Stimulated activated naive CD8-positive, alpha-beta T cell treated with anti-CD3 and anti-CD28 coated beads, Interleukin-15, Interleukin-2, amounts not matched to agents 100 ng/mL and 50 ng/mL, for 24 hours (primary cell): ENCODE data around the gene TOP3B.
A peak's percentile ranks its signal among the peaks of the same experiment; 100 is the strongest.

Source experiments
- H3K27ac Mint-ChIP-seq: one replicate; pipeline ENCODE4 v1.8.0; 2021; ENCODE audit warnings: mild to moderate bottlenecking, mixed read lengths
- H3K27me3 Mint-ChIP-seq: one replicate; pipeline ENCODE4 v1.8.0; 2021; ENCODE audit warnings: mixed read lengths
- H3K36me3 Mint-ChIP-seq: one replicate; pipeline ENCODE4 v1.8.0; 2021; ENCODE audit warnings: low read depth, mixed read lengths
- H3K4me1 Mint-ChIP-seq: one replicate; pipeline ENCODE4 v1.8.0; 2021; ENCODE audit warnings: low read depth, mixed read lengths
- H3K4me3 Mint-ChIP-seq: one replicate; pipeline ENCODE4 v1.8.0; 2021; ENCODE audit warnings: mild to moderate bottlenecking, mixed read lengths
- H3K9me3 Mint-ChIP-seq: one replicate; pipeline ENCODE4 v1.8.0; 2021; ENCODE audit warnings: mixed read lengths

TOP3B gene

DNA sequence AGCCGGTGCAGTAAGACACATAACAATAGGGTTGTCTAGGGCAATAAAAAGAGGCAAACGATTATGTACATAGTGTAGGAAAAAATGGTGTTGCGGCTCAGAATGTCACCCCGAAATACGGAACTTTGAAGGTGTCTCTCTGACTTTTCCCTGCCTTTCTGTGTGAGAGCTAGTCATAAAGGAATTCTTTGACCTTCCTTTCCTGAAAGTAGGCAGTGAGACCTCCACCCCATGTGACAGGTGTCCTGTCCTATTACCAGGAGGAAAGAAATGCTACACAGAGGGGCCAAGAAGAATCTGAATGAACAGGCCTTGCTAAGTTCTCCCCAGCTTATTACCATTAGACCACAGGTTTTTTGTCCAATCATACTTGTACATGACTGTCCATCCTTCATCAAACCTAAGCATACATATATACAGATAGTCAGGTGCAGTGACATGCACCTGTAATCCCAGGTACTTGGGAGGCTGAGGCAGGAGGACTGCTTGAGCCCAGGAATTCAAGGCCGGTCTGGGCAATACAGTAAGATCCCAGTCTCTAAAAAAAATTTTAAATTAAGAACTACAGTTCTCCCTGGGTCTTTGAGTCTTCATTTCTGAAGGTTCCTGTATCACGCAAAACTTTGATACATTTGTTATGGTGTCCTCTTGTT is 16.1 kb upstream of the TOP3B start:
- H3K4me3 Mint-ChIP-seq = no peak overlapping the region
- H3K27me3 Mint-ChIP-seq = peaks cover 12% of the 10 kb centered on the region
- no peaks in the 10 kb centered on the region for H3K9me3 Mint-ChIP-seq
- H3K4me1 Mint-ChIP-seq = no peaks in the 10 kb centered on the region
- H3K36me3 Mint-ChIP-seq = no peaks in the 10 kb centered on the region
- H3K27ac Mint-ChIP-seq = no peak overlapping the region

DNA sequence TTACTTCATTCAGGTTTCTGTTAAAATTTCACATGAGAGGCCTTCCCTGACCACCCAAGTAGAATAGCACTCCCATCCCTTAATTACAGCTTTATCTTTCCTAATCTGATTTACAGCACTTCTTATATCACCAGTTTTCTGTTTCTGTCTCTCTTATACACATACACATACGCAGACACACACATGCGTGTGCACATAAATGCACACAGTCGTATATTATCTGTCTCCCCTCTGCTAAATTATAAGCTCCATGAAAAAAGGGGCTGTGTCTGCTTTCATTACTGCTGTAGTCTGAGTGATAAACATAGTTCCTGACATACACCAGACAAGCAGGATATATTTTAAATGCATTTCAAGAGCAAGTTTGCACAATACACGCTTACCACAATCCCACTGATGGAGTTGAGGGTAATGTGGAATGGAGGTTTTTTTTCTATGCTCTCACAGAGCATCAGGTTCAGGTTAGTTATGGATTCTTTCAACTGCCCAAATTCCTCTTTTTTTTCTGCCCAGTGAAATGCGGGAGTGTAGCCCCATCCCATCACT is 13.7 kb upstream of the TOP3B start:
- H3K9me3 Mint-ChIP-seq = no peaks in the 10 kb centered on the region
- no peak overlapping the region for H3K27ac Mint-ChIP-seq
- H3K4me3 Mint-ChIP-seq = no peak overlapping the region
- no peaks in the 10 kb centered on the region for H3K4me1 Mint-ChIP-seq
- H3K27me3 Mint-ChIP-seq = peaks cover 8% of the 10 kb centered on the region
- H3K36me3 Mint-ChIP-seq = no peaks in the 10 kb centered on the region

DNA sequence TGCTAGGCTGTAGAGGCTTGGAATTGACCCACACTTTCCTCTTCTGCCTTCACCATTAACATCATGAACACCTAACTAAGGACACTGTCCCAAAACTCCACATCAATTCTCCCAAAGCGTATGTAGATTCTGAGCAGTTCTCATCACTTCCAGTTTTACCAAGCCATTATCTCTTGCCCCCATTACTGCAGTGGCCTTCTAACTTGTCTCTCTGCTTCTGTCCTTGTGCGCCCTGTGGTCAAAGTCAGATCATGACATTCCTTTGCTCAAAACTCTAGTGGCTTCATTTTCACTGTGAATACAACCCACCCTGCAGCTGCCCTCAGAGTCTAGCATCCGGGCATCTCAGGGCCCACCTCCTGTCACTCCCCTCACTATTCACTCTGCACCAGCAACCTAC is 13.1 kb upstream of the TOP3B start:
- H3K27ac Mint-ChIP-seq = no peak overlapping the region

DNA sequence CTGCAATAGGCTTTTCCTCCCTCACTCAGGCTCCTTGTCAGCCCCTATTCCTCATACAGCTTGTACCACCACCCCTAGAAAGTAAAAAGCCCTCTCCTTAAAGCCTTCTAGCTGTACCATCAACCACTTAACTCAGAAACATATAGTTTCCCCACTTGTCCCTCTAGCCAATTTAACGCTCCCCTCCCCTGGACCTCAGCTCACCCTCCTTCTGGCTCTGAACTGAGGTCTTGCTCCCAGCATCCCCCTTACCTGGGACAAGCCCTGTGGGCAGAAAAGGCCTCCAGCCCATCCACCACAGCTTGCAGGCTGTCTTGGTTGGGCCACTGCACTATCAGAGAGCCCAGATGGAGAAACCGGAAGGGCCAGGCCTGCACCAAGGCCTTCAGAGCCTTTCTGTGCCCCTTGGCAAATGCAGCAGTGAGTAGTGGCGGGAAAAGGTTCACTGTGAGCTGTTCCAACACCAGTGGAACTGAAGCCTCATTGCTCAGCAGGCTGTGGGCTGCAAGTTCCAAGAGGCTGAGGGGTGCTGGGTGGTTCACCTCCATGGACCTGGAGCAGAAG is 12.4 kb upstream of the TOP3B start:
- Mint-ChIP-seq H3K27me3 (no peaks in the 10 kb centered on the region), H3K36me3 (no peaks in the 10 kb centered on the region), H3K27ac (no peak overlapping the region), H3K4me1 (no peaks in the 10 kb centered on the region), H3K4me3 (no peak overlapping the region), H3K9me3 (no peaks in the 10 kb centered on the region)

More for the DNA sequence above, 13.1 kb upstream of the TOP3B start:
- no peaks in the 10 kb centered on the region for H3K9me3 Mint-ChIP-seq
- no peak overlapping the region for H3K4me3 Mint-ChIP-seq
- no peaks in the 10 kb centered on the region for H3K36me3 Mint-ChIP-seq
- H3K4me1 Mint-ChIP-seq = no peaks in the 10 kb centered on the region
- peaks cover 5% of the 10 kb centered on the region for H3K27me3 Mint-ChIP-seq

DNA sequence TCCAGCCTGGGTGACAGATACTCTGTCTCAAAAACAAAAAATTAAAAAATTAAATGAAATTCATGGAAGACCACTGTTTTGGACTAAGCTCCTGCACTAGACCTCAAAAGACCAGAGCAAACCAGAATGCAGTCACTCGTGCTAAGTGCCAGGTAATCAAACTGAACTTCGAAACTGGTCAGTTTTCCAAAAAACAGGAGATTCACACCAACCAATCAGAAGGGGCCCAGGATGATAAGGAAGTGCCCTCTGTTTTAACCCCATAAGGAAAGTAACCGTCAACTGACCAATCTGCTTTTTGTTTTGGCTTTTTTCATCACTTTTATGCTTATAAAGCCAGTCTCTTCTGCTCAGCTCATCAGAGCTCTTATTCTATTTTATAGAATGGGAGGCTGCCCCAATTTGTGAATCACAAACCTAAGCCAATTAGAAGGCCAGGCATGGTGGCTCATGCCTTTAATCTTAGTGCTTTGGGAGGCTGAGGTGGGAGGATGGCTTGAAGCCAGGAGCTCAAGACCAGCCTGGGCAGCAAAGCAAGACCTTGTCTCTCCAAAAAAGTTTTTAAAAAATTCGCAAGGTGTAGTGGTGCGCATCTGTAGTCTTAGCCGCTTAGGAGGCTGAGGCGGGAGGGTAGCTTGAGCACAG is 10.1 kb upstream of the TOP3B start:
- no peaks in the 10 kb centered on the region for H3K36me3 Mint-ChIP-seq
- no peak overlapping the region for H3K27ac Mint-ChIP-seq
- no peak overlapping the region for H3K4me3 Mint-ChIP-seq
- no peaks in the 10 kb centered on the region for H3K9me3 Mint-ChIP-seq
- no peaks in the 10 kb centered on the region for H3K4me1 Mint-ChIP-seq
- no peaks in the 10 kb centered on the region for H3K27me3 Mint-ChIP-seq

DNA sequence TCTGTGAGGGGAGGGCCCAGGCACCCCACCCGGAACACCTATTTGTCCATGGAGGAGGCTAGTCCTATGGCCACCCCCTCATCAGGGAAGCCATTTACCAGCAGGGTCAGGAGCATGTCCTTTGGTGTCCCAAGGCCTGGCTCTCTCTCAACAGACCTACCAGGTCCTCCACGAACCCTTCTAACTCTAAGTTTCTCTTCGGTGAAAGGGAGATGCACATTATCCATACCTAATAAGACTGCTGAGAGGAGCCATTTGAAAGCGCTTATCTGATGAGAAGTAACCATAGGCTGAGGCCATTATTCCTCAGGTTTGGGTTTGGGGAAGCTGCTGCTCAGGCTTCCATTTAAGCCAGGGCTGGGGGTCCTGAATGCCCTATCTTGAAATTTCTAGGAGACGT is 9.2 kb upstream of the TOP3B start:
- Mint-ChIP-seq H3K27me3 (no peaks in the 10 kb centered on the region), H3K27ac (no peak overlapping the region), H3K36me3 (no peaks in the 10 kb centered on the region), H3K4me1 (no peaks in the 10 kb centered on the region), H3K9me3 (no peaks in the 10 kb centered on the region), H3K4me3 (no peak overlapping the region)

DNA sequence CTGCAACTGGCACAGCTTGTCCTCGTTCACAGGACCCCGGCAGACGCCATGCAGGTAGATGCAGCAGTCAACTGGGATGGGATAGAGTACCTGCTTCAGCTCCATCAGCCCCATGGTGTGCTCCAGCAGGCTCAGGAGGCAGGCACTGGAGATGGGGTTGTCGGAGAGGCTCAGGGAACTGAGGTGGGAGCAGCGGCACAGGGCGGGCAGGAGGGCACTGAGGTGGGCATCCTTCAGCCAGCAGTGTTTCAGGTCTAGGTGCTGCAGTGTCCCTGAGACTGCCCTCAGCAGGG is 8.7 kb upstream of the TOP3B start:
- H3K27ac Mint-ChIP-seq = no peak overlapping the region
- H3K4me3 Mint-ChIP-seq = no peak overlapping the region
- H3K9me3 Mint-ChIP-seq = no peaks in the 10 kb centered on the region
- H3K36me3 Mint-ChIP-seq = no peaks in the 10 kb centered on the region
- H3K4me1 Mint-ChIP-seq = no peaks in the 10 kb centered on the region
- H3K27me3 Mint-ChIP-seq = no peaks in the 10 kb centered on the region

DNA sequence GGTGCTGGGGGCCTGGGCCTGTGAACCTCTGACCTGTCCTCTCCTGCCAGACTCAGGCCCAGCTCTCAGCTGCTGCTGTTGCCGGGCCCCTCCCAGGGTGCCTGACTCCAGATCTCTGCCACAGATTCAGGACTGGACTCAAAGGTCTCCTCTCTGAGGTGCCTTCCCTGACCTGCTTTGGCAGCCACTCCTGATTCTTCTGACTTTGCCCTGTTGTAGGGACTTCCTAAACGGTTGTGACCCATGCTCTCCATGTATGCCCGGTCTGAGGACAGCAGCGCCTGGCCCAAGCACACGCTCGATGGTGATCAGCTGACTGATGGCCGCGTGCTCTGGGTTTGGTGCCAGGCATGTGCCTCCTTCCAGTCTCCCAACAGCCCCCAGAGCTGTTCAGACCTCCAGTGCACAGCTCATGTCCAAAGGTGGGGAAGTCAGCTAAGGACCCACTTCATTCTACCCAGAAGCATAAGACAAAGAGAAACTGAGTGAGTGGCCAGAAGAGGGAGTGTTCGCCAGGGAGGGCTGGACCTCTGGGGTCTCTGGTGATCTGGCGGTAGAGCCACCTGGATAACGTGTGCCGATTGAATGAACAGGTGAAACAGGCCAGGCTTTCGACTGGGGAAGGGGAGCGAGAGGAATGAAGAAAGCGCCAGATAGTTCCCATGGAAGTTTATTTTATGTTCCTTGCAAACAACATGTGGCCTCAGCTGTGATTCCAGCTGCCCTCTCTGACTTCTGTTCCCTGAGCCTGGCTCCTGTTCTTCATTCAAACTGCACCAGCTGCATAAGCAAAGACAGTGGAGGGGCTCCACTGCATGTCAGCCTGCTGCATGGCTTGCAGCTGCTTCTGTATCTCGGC is 8.1 kb upstream of the TOP3B start:
- H3K4me1 Mint-ChIP-seq = no peaks in the 10 kb centered on the region
- H3K27me3 Mint-ChIP-seq = no peaks in the 10 kb centered on the region
- no peaks in the 10 kb centered on the region for H3K36me3 Mint-ChIP-seq
- H3K4me3 Mint-ChIP-seq = no peak overlapping the region
- H3K27ac Mint-ChIP-seq = no peak overlapping the region
- no peaks in the 10 kb centered on the region for H3K9me3 Mint-ChIP-seq

DNA sequence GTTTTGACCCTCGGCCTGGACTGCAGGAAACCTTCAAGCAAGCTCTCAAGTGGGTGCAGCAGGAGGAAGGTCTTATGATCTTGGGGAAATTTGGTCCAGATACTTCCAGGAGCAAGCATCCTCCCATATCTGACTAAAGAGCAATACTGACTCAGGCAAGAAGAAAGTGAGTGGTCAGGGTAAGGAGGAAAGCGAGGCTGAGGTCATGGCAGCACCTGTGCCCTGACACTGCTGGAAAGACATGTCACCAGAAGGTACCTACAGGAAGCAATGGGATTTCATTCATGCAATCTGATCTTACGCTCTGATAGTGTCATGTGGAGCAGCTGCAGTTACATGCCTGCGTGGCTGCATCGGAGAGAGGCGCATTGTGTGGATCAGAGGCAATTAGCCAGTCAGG is 6.5 kb upstream of the TOP3B start:
- H3K9me3 Mint-ChIP-seq = no peaks in the 10 kb centered on the region
- H3K4me1 Mint-ChIP-seq = no peaks in the 10 kb centered on the region
- no peaks in the 10 kb centered on the region for H3K27me3 Mint-ChIP-seq
- no peaks in the 10 kb centered on the region for H3K36me3 Mint-ChIP-seq
- no peak overlapping the region for H3K4me3 Mint-ChIP-seq
- no peak overlapping the region for H3K27ac Mint-ChIP-seq

DNA sequence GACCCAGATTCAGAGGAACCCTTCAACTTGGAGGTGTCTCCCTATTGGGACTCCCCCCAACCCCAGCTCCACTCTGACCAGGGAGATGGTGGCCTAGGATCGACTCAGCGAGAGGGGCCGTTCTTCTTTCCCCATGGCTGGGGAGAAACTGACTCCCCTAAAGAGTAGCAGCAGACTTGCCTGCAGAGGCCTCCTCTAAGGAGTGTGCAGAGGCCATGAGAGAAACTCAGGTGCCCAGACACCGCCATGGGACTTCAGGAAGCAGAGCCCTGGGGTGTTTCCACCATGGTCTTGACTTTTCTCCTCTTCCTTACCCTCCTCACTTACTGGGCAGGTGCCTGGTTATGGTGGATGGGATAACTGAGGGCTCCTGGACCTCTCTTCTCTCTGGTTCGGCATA is 2.6 kb upstream of the TOP3B start:
- Mint-ChIP-seq H3K27me3 (no peaks in the 10 kb centered on the region), H3K36me3 (no peaks in the 10 kb centered on the region), H3K4me3 (no peak overlapping the region), H3K9me3 (no peaks in the 10 kb centered on the region), H3K27ac (no peak overlapping the region), H3K4me1 (peaks cover 24% of the 10 kb centered on the region)

DNA sequence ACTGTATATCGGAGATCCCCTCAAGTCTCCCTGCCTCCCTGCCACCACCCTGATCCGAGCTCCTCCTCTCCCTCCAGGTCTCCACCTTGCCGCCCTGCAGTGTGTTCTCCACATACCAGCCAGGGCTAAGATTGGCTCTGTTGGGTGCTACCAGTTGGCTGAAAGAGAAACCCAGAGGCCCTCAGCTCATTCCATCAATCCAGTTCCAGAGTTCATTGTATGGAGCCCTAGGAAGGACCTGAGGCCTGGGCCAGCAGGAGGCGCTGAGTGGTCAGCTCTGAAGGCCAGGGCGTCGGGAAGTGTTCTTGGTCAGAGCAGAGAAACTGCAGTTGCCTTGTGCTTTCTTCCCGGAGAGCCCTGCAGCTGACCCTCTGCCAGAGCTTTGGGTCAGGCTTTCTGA is 2.2 kb upstream of the TOP3B start:
- H3K4me1 Mint-ChIP-seq = peaks cover 27% of the 10 kb centered on the region
- no peaks in the 10 kb centered on the region for H3K36me3 Mint-ChIP-seq
- H3K27ac Mint-ChIP-seq = no peak overlapping the region
- H3K27me3 Mint-ChIP-seq = no peaks in the 10 kb centered on the region
- no peaks in the 10 kb centered on the region for H3K9me3 Mint-ChIP-seq
- no peak overlapping the region for H3K4me3 Mint-ChIP-seq

DNA sequence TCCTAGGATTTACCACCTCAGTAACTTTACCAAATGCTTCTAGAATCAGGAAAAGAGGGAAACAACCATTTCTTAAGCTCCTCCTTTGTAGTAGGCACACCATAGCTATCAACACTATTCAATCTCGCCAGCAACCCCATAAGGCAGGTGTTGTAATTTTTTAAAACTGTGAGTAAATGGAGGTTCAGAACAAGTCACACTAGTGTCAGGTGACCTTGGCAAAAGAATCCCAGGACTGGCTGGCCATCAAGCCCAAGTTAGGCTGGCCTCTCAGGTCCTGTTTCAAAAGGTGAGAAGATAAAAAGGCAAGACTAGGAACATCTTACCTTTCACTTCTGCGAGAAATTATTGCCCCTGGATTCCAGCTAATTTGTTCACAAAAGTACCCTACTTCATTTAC is 713 bp downstream of the TOP3B start:
- Mint-ChIP-seq H3K4me3 (peak overlapping the region; percentile 89), H3K4me1 (peaks cover 27% of the 10 kb centered on the region), H3K9me3 (no peaks in the 10 kb centered on the region), H3K27ac (peak overlapping the region; percentile 82), H3K36me3 (peaks cover 4% of the 10 kb centered on the region), H3K27me3 (no peaks in the 10 kb centered on the region)

DNA sequence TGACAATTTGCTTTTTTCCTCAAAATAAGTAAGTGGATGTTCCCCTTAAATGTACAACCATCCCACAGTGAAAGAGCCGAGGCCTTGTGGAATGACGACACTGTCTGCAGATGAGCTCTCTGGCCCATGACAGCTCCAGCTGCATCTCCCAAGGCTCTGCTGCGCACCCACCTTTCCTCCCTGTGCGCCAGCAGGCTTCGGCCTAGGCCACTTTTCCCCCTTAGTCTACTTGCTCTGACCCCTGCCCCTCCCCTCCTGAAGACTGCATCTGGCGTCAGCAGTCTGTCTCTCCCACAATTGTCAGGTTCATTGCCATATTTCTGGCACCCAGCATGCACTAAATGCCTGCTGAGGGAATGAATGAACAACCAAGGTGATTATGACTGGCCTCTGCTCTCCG is 2.0 kb downstream of the TOP3B start:
- peaks cover 8% of the 10 kb centered on the region for H3K36me3 Mint-ChIP-seq
- no peaks in the 10 kb centered on the region for H3K9me3 Mint-ChIP-seq
- peaks cover 27% of the 10 kb centered on the region for H3K4me1 Mint-ChIP-seq
- H3K4me3 Mint-ChIP-seq = no peak overlapping the region
- H3K27ac Mint-ChIP-seq = no peak overlapping the region
- H3K27me3 Mint-ChIP-seq = no peaks in the 10 kb centered on the region

DNA sequence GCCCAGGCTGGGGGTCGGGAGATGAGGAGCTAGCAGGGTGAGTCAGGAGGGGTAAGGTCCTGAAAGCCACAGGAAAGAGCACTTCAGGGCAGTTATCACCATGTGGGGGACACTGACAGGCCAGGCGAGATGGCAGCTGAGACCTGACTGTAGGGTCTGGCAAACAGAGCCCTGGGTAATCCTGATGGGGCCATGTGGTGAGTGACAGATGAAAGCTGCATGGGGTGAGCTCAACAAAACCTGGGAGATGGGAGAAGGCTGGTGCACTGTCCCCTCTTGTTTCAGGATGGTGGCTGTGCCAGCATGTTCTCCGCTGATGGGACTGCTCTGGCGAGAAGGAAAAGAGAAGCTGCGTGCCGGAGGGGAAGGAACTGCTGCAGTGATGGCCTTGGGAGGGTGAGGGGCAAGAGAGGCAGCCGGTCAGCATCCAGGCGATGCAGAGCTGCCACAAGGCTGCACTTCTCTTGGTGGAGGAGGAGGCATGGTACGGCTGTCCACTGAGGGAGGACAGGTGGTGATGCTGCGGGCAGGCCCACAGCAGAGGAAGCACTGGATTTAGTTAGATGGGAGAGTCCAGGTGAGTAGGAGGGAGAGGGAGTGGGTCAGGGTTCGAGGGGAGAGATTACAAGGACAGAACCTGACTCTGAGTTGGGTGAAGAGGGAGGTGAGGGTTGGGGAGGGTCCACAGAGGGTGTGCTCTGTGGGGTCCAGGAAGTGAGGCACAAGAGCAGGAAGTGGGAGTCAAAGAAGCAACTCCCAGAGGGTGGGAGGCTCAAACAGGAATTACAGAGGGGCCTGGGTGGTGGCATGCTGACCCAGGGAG is 3.8 kb downstream of the TOP3B start:
- Mint-ChIP-seq H3K4me1 (peaks cover 27% of the 10 kb centered on the region), H3K27me3 (no peaks in the 10 kb centered on the region), H3K4me3 (no peak overlapping the region), H3K36me3 (peaks cover 16% of the 10 kb centered on the region), H3K27ac (peak overlapping the region; percentile 17), H3K9me3 (no peaks in the 10 kb centered on the region)
